OCI-M2 (cell line): Measurements from ENCODE around the gene PCDHB5.
"Not testable (repeated sequence)": the region's sequence is repeated elsewhere in the genome, so short reads cannot be mapped to it uniquely, and the experiment has no call there.

Source experiments
- DNase-seq: peaks from one replicate; lab custom pipeline; 2025; ENCODE audit not compliant: unreplicated experiment; lab: John Stamatoyannopoulos, UW

Gene PCDHB5

GRCh38 chr5:141135030-141135717 is at the start of gene PCDHB5:
Gene PCDHB5, plus strand, starts transcription at chr5:141135206. Its CDS starts 229 bp downstream, at chr5:141135435.
- DNase-seq = no peak

DNA sequence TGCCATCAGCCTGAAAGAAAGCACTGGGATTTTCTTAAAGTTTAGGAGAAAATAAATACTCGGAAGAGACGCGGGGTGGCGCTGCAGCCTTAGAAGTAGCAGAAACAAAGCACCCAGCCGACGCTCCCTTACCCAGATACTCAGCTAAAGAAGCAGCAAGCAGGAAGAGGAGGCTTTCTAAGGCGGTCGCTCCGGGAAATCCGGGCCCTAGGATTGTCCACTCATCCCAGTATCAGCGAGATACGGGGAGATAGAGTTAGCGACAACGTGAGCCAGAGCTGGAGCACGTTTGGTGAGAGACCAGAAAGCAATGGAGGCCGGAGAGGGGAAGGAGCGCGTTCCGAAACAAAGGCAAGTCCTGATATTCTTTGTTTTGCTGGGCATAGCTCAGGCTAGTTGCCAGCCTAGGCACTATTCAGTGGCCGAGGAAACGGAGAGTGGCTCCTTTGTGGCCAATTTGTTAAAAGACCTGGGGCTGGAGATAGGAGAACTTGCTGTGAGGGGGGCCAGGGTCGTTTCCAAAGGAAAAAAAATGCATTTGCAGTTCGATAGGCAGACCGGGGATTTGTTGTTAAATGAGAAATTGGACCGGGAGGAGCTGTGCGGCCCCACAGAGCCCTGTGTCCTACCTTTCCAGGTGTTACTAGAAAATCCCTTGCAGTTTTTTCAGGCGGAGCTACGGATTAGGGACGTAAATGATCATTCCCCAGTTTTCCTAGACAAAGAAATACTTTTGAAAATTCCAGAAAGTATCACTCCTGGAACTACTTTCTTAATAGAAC is 40.3 kb upstream of the PCDHB5 start, which contains the start of gene PCDHB2:
Gene PCDHB2, plus strand, starts transcription at position 135 of the 782 bp plus-strand sequence. Its CDS starts 176 bp downstream, at position 311.
- peak; percentile 38 for DNase-seq

DNA sequence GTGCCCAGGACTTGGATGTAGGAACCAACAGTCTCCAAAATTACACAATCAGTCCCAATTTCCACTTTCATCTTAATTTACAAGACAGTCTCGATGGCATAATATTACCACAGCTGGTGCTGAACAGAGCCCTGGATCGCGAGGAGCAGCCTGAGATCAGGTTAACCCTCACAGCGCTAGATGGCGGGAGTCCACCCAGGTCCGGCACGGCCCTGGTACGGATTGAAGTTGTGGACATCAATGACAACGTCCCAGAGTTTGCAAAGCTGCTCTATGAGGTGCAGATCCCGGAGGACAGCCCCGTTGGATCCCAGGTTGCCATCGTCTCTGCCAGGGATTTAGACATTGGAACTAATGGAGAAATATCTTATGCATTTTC is 39.8 kb upstream of the PCDHB5 start:
- no peak for DNase-seq

- not testable (repeated sequence) for DNase-seq
These were observed 38.8 kb upstream of the PCDHB5 start for GRCh38 chr5:141096181-141096580.

GRCh38 chr5:141096586-141096985 is 38.4 kb upstream of the PCDHB5 start:
- DNase-seq = not testable (repeated sequence)

GRCh38 chr5:141100243-141100805 is 34.7 kb upstream of the PCDHB5 start, which contains the start of gene PCDHB3:
Gene PCDHB3, plus strand, starts transcription at chr5:141100473. Its CDS starts 177 bp downstream, at chr5:141100650.
- no peak for DNase-seq

GRCh38 chr5:141101059-141101458 is 33.9 kb upstream of the PCDHB5 start:
- DNase-seq = no peak

DNA sequence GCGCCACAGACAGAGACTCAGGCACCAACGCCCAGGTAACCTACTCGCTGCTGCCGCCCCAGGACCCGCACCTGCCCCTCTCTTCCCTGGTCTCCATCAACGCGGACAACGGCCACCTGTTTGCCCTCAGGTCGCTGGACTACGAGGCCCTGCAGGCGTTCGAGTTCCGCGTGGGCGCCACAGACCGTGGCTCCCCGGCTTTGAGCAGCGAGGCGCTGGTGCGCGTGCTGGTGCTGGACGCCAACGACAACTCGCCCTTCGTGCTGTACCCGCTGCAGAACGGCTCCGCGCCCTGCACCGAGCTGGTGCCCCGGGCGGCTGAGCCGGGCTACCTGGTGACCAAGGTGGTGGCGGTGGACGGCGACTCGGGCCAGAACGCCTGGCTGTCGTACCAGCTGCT is 32.9 kb upstream of the PCDHB5 start:
- not testable (repeated sequence) for DNase-seq

GRCh38 chr5:141102471-141102870 is 32.5 kb upstream of the PCDHB5 start:
- not testable (repeated sequence) for DNase-seq

GRCh38 chr5:141105350-141105749 is 29.7 kb upstream of the PCDHB5 start:
- DNase-seq = no peak

GRCh38 chr5:141119250-141119649 is 15.8 kb upstream of the PCDHB5 start:
- no peak for DNase-seq

DNA sequence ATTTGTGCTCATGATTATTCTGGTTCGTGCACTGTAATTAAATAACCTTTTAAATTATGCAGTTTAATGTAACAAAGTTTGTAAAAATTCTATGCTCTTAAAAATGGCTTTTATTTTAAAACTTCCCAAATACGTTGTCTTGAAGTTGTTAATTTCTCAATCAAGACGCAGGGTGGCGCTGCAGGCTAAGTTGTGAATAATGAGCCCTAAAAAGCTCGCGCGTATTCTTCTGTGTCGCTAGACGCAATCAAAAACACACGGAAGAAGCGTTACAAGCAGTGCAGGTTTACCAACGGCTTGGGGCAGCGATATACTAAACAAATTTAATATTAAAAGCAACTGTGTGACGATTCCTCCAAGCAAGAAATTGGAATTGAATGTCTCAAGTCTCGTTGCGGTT is 13.4 kb upstream of the PCDHB5 start, which contains the start of gene PCDHB4:
Gene PCDHB4, plus strand, starts transcription at position 256 of the 400 bp plus-strand sequence. CDS start 181 bp downstream, outside the sequence.
- no peak for DNase-seq

DNA sequence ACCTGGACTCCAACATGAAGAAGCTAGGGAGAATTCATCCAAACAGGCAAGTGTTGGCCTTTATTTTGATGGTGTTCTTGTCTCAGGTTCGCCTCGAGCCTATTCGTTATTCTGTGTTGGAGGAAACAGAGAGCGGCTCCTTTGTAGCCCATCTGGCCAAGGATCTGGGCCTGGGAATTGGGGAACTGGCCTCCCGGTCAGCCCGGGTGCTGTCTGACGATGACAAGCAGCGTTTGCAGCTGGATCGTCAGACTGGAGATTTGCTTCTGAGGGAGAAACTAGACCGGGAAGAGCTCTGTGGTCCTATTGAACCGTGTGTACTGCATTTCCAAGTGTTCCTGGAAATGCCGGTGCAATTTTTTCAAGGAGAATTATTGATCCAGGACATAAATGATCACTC is 13.0 kb upstream of the PCDHB5 start:
- no peak for DNase-seq

- not testable (repeated sequence) for DNase-seq
These were observed 11.4 kb upstream of the PCDHB5 start for GRCh38 chr5:141123396-141124135.

DNA sequence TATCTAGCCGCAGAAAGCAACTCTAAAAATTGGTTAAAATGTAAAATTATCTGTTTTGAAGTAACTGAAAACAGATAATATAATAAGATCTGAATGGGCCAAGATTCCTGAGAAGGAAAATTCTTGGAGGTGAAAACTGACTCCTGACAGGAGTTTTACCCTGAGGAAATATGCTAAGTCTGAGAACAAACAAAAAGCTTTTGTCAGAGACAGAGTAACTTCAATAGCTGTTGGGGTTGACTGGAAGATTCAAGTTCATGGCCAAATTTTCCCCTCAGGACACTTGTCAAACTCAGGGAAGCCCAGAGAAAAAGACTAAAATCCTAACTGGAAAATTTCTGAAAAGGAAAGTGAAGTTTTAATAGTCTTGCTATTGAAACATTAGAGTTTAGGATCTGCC is 7.7 kb upstream of the PCDHB5 start:
- DNase-seq = no peak

DNA sequence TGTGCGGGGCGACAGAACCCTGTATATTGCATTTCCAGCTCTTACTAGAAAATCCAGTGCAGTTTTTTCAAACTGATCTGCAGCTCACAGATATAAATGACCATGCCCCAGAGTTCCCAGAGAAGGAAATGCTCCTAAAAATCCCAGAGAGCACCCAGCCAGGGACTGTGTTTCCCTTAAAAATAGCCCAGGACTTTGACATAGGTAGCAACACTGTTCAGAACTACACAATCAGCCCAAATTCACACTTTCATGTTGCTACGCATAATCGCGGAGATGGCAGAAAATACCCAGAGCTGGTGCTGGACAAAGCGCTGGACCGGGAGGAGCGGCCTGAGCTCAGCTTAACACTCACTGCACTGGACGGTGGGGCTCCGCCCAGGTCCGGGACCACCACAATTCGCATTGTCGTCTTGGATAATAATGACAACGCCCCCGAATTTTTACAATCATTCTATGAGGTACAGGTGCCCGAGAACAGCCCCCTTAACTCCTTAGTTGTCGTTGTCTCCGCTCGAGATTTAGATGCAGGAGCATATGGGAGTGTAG is 786 bp downstream of the PCDHB5 start:
- no peak for DNase-seq

GRCh38 chr5:141137346-141137745 is 2.3 kb downstream of the PCDHB5 start:
- not testable (repeated sequence) for DNase-seq

- no peak for DNase-seq
These were observed 14.8 kb downstream of the PCDHB5 start, which contains the start of gene PCDHB6 for GRCh38 chr5:141149812-141150211. Gene PCDHB6, plus strand, starts transcription at chr5:141150057. Its CDS starts 201 bp downstream, at chr5:141150258.

GRCh38 chr5:141150224-141150992 is 15.4 kb downstream of the PCDHB5 start:
- no peak for DNase-seq

DNA sequence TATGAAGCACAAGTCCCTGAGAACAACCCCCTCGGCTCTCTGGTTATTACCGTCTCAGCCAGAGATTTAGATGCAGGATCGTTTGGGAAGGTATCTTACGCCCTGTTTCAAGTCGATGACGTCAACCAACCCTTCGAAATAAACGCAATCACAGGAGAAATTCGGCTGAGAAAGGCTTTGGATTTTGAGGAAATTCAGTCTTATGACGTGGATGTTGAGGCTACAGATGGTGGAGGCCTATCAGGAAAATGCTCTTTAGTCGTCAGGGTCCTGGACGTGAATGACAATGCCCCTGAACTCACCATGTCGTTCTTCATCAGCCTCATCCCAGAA is 16.0 kb downstream of the PCDHB5 start:
- no peak for DNase-seq
